HG03565 (cell line): ENCODE results near the gene NKTR.

Source experiments
- ATAC-seq: cut with Tn5 transposase; IDR thresholded peaks from one replicate; pipeline ENCODE4 v1.9.1; 2021; ENCODE audit warnings: mild to moderate bottlenecking, moderate library complexity; ENCODE audit not compliant: unreplicated experiment

NKTR gene

GRCh38 chr3:42691816-42692666 lies 91.6 kb downstream of the NKTR start:
- no peak for ATAC-seq

GRCh38 chr3:42692667-42693529 lies 92.4 kb downstream of the NKTR start:
- no peak for ATAC-seq

- no peak for ATAC-seq
Measured at GRCh38 chr3:42693530-42693930, 93.0 kb downstream of the NKTR start.

- no peak for ATAC-seq
Measured at GRCh38 chr3:42694366-42694765, 93.9 kb downstream of the NKTR start.

- no peak for ATAC-seq
Measured at GRCh38 chr3:42696356-42697288, 96.1 kb downstream of the NKTR start.

GRCh38 chr3:42697289-42698051 lies 97.0 kb downstream of the NKTR start:
- no peak for ATAC-seq
